Caco-2 (cell line): ENCODE measurements around the gene WFDC12. TPM values are rescaled to one million over a fixed set of nuclear protein-coding genes. Genes with fewer than 3 reads are reported as not detected.

ENCODE experiments used
- Bru-seq: library from RNA; stranded (reverse); fragments of 400-500 nt; gene quantifications from one replicate; lab custom pipeline; 2021; lab: Mats Ljungman, UMichigan
- BruChase-seq, 2 experiments: library from RNA; stranded (reverse); fragments of 400-500 nt; gene quantifications; one replicate each; lab custom pipeline; 2021; lab: Mats Ljungman, UMichigan
- BruUV-seq: library from RNA; stranded (reverse); fragments of 400-500 nt; replicated peaks from 2 replicates; lab custom pipeline; 2021; lab: Mats Ljungman, UMichigan
- CTCF ChIA-PET: fragments of 300-600 bp; sonication (Branson Sonifier 250); formaldehyde crosslinking; loops from one replicate; lab custom pipeline; 2022; ENCODE audit warnings: antibody characterized with exemption; lab: Charles Lee
- POLR2A ChIA-PET: fragments of 300-600 bp; sonication (Branson Sonifier 250); formaldehyde crosslinking; loops from one replicate; lab custom pipeline; 2022; ENCODE audit warnings: antibody characterized with exemption; lab: Charles Lee
- DNase-seq, 2 experiments: peaks; one replicate each; pipeline versions ENCODE4 v3.0.0 to v3.0.0-alpha.2; 2020 to 2022
- H3K27me3 ChIP-seq: replicated peaks from 2 replicates; pipeline ENCODE4 v1.6.0; 2011; ENCODE audit warnings: low read length; ENCODE audit not compliant: control insufficient read depth, insufficient read depth
- H3K36me3 ChIP-seq: 2 replicates; pipeline ENCODE4 v1.5.1; 2011; ENCODE audit warnings: low read length; ENCODE audit not compliant: control insufficient read depth, insufficient read depth
- H3K4me1 ChIP-seq: fragments of 250-450 bp; sonication (Bioruptor Pico); 2 replicates; pipeline ENCODE4 v1.5.1; 2020; ENCODE audit warnings: mild to moderate bottlenecking
- H3K4me3 ChIP-seq: 2 replicates; pipeline ENCODE4 v1.5.1; 2011; ENCODE audit warnings: low read depth, mild to moderate bottlenecking, control low read depth, low read length
- H3K9me3 ChIP-seq: fragments of 250-450 bp; sonication (Bioruptor Pico); 2 replicates; pipeline ENCODE4 v1.5.1; 2020; ENCODE audit warnings: mild to moderate bottlenecking, moderate library complexity
- H3K27ac Mint-ChIP-seq: one replicate; pipeline ENCODE4 v1.8.0; 2022; ENCODE audit warnings: mixed read lengths; ENCODE audit not compliant: unreplicated experiment
- H3K27me3 Mint-ChIP-seq: one replicate; pipeline ENCODE4 v1.8.0; 2022; ENCODE audit warnings: mixed read lengths; ENCODE audit not compliant: insufficient read depth, unreplicated experiment
- H3K36me3 Mint-ChIP-seq: one replicate; pipeline ENCODE4 v1.8.0; 2022; ENCODE audit warnings: mild to moderate bottlenecking, mixed read lengths; ENCODE audit not compliant: insufficient read depth, unreplicated experiment
- H3K4me1 Mint-ChIP-seq: one replicate; pipeline ENCODE4 v1.8.0; 2022; ENCODE audit warnings: low read depth, mixed read lengths; ENCODE audit not compliant: unreplicated experiment
- H3K4me3 Mint-ChIP-seq: one replicate; pipeline ENCODE4 v1.8.0; 2022; ENCODE audit warnings: mild to moderate bottlenecking, moderate library complexity, mixed read lengths; ENCODE audit not compliant: unreplicated experiment
- H3K9me3 Mint-ChIP-seq: one replicate; pipeline ENCODE4 v1.8.0; 2022; ENCODE audit warnings: mixed read lengths; ENCODE audit not compliant: unreplicated experiment
- CTCF ChIP-seq, 2 experiments: fragments of 200-600 bp in 1 of 2; IDR thresholded peaks; 1 replicate in 1 of 2; 2 replicates in 1 of 2; pipeline versions ENCODE4 v1.5.1 to v1.8.0; 2011 to 2022; ENCODE audit warnings: antibody characterized with exemption in 1 of 2, control low read depth in 1 of 2, inconsistent platforms in 1 of 2, low read depth in 1 of 2, low read length in 1 of 2, mild to moderate bottlenecking in 1 of 2, moderate library complexity in 1 of 2; ENCODE audit not compliant: insufficient read depth in 1 of 2, severe bottlenecking in 1 of 2, unreplicated experiment in 1 of 2
- intact Hi-C: fragments of 100-400 bp; cut with micrococcal nuclease; formaldehyde crosslinking; loops from one replicate; pipeline ENCODE4 v1.10.0; 2022; ENCODE audit not compliant: unreplicated experiment
- long read RNA-seq: library from polyadenylated mRNA; stranded (forward); transcript quantifications from one replicate; pipeline ENCODE4 v2.0.0, GENCODE V29; 2022
- total RNA-seq: library from RNA; stranded (reverse); gene quantifications from 2 replicates; pipeline ENCODE4 v1.2.3, GENCODE V29; 2022

Gene WFDC12, protein sequence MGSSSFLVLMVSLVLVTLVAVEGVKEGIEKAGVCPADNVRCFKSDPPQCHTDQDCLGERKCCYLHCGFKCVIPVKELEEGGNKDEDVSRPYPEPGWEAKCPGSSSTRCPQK
- total RNA-seq (not detected in 2 replicates), Bru-seq, nascent RNA (not detected), BruChase-seq, experiment 1, labeled RNA remaining after a 2-hour chase (not detected), BruChase-seq, experiment 2, labeled RNA remaining after a 6-hour chase (not detected)
- long read RNA-seq: 0 reads

GRCh38 chr20:45124365-45124764 is at the start of gene WFDC12:
WFDC12 (minus strand) TSS chr20:45124465; CDS start chr20:45124447, 18 bp downstream.
- ChIA-PET CTCF (interaction anchor here (0.5 to 2.0 kb wide), 6 partner anchors 12 to 329 kb away, joined by 3 to 6 read pairs (median 4); no protein-coding TSS in a partner anchor), POLR2A (no interaction called here)
- Mint-ChIP-seq H3K9me3 (no peaks in the 10 kb centered on the region), H3K36me3 (no peaks in the 10 kb centered on the region), H3K4me1 (no peaks in the 10 kb centered on the region), H3K27ac (no peak within 1 kb of the TSS), H3K4me3 (no peak within 1 kb of the TSS), H3K27me3 (peaks cover 23% of the 10 kb centered on the region)
- Histone ChIP-seq H3K36me3 (no peaks in the 10 kb centered on the region), H3K4me3 (no peak within 1 kb of the TSS), H3K27me3 (0 out of 2 replicates have a peak, but pooled peaks cover 1% of the 10 kb centered on the region), H3K4me1 (no peaks in the 10 kb centered on the region), H3K9me3 (no peaks in the 10 kb centered on the region)
- BruUV-seq: no TSS peak
- DNase-seq: no peak
- intact Hi-C loops: no loop called here
- no peak for TF ChIP-seq CTCF (IDR thresholded peaks at IDR 0.05; ENCODE audit: insufficient read depth in 1 of 2, low read depth in 1 of 2, low read length in 1 of 2, severe bottlenecking in 1 of 2, unreplicated experiment in 1 of 2)

- Histone ChIP-seq H3K27me3 (no peaks in the 10 kb centered on the region), H3K4me1 (peaks cover 10% of the 10 kb centered on the region), H3K4me3 (no peak overlapping the region), H3K9me3 (no peaks in the 10 kb centered on the region), H3K36me3 (no peaks in the 10 kb centered on the region)
- Mint-ChIP-seq H3K27me3 (peaks cover 7% of the 10 kb centered on the region), H3K27ac (no peak overlapping the region), H3K9me3 (no peaks in the 10 kb centered on the region), H3K4me1 (no peaks in the 10 kb centered on the region), H3K36me3 (no peaks in the 10 kb centered on the region), H3K4me3 (no peak overlapping the region)
- BruUV-seq: no TSS peak
- DNase-seq: no peak
- intact Hi-C loops: no loop called here
- ChIA-PET CTCF (no interaction called here), POLR2A (no interaction called here)
- TF ChIP-seq CTCF (IDR thresholded peaks at IDR 0.05; ENCODE audit: insufficient read depth in 1 of 2, low read depth in 1 of 2, low read length in 1 of 2, severe bottlenecking in 1 of 2, unreplicated experiment in 1 of 2): no peak
Measured at GRCh38 chr20:45173522-45173921, 49.3 kb upstream of the WFDC12 start.

GRCh38 chr20:45164906-45165305 is 40.6 kb upstream of the WFDC12 start:
- Mint-ChIP-seq H3K36me3 (no peaks in the 10 kb centered on the region), H3K27me3 (peaks cover 10% of the 10 kb centered on the region), H3K4me3 (no peak overlapping the region), H3K27ac (no peak overlapping the region), H3K9me3 (peaks cover 12% of the 10 kb centered on the region), H3K4me1 (no peaks in the 10 kb centered on the region)
- Histone ChIP-seq H3K36me3 (no peaks in the 10 kb centered on the region), H3K4me3 (no peak overlapping the region), H3K9me3 (peaks cover 7% of the 10 kb centered on the region; the same call in 1 of the 2 replicates), H3K4me1 (no peaks in the 10 kb centered on the region), H3K27me3 (no peaks in the 10 kb centered on the region)
- no peak for TF ChIP-seq CTCF (IDR thresholded peaks at IDR 0.05; ENCODE audit: insufficient read depth in 1 of 2, low read depth in 1 of 2, low read length in 1 of 2, severe bottlenecking in 1 of 2, unreplicated experiment in 1 of 2)
- ChIA-PET CTCF (no interaction called here), POLR2A (no interaction called here)
- intact Hi-C loops: no loop called here
- no TSS peak for BruUV-seq
- no peak for DNase-seq
